Activated naive CD4-positive, alpha-beta T cell treated with Interleukin-2 at 50 U/mL for 16 hours (primary cell): ENCODE data around the gene AP2B1.
"Not testable (repeated sequence)": the region's sequence is repeated elsewhere in the genome, so short reads cannot be mapped to it uniquely, and the experiment has no call there.

Experiments used
- DNase-seq: peaks from one replicate; pipeline ENCODE4 v3.0.0-alpha.2; 2020

AP2B1 gene

GRCh38 chr17:35578197-35578928 is 8.8 kb upstream of the AP2B1 start, which contains the start of gene PEX12:
Gene PEX12, minus strand, starts transcription at chr17:35578571. Its CDS starts 550 bp downstream, at chr17:35578021.
- peak; percentile 88 for DNase-seq

DNA sequence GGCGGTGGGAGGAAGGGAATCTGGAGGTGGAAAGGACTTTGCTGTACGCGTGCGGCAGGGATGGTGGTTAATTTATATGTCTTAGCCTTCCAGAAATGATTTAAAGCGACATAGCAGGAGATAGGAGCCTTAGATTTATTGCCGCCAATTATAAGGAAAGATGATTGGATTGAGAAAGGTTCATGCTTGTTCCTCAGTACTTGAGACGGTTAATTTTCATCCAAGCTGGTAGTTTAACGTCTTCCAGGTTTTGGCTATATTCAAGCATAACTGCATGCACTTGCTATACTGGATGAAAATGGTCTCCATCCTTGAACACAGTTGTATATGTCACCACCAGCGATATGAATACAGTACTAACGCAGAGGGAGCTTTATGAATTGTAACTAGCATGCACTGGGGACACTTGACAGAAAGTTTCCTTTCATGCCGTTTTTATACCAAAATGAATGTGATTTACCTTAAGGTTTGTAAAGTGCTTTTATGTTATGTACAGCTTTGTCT is 8.1 kb upstream of the AP2B1 start:
- DNase-seq = no peak

DNA sequence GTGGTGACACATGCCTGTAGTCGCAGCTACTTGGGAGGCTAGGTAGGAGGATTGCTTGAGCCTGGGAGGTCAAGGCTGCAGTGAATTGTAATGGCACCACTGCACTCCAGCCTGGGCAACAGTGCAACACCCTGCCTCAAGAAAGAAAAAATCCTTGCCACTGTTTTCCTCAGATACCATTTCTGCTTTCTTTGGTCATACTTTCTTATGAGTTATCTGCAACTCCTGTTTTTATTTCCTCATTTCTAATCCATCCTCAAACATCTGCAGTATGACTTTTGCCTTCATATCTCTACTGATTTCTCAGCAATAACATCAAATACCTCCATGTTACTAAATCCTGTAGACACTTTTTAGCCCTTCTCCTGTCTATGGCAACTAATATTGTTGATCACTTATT is 3.1 kb upstream of the AP2B1 start:
- DNase-seq = no peak

DNA sequence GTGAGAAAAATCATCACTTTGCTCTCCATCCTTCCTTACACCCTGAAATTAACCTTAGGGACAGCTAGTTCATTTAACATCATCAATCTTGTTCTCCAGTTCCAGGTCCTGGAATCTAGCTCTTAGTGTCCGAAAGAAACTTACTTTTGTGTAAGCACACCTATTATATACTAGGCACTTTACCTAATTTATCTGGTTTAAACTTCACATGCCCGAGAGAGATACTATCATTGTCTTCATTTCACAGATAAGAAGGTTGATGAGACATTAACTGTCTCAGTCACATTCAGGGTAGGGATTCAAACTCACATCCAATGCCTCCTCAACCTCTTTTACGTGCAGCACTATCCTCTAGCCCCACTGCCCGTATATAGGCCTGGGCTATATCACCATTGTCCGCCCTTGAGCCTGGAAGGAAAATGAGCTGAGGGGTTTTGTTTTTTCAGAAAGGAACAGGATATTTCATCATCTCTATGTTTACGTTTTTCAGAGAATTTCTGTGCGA is 501 bp upstream of the AP2B1 start:
- no peak for DNase-seq

DNA sequence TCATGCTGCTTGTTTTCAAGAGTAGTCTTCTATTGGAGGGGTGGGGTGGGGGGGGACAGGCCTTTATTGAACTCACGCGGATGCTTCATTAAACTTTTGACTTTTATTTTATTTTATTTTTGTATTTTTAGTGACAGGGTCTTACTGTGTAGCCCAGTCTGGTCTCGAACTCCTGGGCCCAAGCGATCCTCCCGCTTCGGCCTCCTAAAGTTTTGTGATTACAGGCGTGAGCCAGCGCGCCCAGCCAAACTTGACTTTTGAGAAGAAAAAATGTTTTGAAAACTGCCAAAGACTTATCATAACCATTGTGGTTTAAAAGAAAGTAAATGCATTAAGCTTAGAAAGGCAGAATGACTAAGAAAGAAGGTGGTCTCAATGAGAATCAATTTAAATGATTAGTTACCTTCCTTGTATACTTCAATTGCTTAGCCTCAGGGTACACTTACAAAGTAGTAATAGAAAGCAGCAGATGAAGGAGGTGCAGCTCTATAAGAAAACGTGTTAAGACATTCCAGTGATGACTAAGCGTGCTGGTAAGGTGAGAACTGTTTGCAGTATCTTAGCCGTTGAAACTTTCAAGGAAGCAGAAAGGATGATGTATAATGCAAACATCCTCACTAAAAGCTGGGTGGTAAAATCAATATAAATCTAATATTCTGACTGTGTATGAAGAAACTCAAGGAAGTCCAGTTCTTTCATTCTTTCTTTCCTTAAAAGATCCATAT is 1.2 kb downstream of the AP2B1 start:
- peak; percentile 7 for DNase-seq

GRCh38 chr17:35596072-35596471 is 8.9 kb downstream of the AP2B1 start:
- DNase-seq = no peak

DNA sequence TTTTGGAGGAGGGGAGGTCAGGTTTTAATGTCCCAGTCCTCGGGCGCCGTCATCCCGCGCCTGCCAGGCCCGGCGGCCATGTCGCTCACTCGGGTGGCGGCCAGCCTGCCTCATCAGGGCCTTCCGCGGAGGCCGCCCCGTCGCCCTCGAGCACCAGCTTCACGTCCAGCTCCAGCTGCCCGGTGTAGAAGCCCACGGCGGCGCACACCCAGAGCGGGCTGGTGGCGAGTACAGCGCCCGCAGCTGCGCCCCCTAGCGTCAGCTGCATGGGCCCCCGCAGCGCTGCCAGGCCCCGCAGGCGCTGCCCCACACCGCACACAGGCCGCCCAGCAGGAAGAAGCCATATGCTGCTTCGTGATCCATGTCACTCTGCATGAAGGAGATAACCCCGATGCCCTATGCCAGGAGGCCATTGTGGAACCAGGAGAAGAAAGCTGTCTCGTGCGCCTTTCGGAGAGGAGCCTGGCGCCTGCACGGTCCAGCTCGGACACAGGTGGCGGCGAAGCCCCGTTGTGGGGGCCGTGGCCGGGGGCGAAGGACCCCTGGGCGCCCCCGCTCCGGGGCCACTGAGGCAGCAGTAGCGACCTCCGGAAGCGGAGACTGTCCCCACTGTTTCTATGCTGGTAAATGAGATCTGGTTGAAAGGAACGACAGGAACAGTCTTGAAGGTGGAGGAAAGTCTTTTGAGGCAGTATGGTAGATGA is 9.6 kb downstream of the AP2B1 start:
- no peak for DNase-seq

DNA sequence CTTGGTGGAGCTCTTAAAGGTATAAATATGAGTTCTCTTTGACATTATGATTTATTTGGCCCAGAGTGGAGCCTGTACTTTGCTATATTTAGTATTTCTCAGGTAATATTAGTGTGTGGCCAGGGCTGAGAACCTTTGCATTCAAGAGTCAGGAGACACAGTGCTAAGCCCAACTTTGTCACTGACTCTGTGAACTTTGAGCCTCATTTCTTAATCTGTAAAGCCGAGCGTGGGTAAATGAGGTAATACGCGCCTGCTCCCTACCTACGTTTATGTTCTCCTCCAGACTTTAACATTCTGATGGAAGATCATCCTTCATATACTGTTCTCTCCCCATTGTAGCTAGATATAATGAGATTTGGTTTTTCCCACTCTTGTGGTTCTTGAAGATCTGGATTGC is 10.5 kb downstream of the AP2B1 start:
- DNase-seq = no peak

- no peak for DNase-seq
These were observed 16.6 kb downstream of the AP2B1 start for GRCh38 chr17:35603674-35604073.

DNA sequence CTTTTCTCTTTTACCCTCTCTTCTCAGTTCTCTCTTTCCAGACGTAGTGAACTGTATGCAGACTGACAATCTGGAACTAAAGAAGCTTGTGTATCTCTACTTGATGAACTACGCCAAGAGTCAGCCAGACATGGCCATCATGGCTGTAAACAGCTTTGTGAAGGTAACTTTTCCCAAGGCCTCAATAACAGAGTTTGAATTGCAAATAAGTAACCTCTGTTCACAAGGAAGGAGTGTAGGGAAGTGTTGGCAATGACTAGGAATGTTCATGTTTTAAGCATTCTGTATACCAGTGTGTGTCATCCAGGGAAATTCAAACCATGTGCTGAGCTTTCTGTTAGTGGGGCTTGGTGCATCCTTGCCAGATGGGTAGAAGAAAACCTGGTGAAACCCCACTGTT is 18.6 kb downstream of the AP2B1 start:
- DNase-seq = no peak

GRCh38 chr17:35607239-35607847 is 20.2 kb downstream of the AP2B1 start:
- no peak for DNase-seq

GRCh38 chr17:35609831-35610230 is 22.7 kb downstream of the AP2B1 start:
- DNase-seq = no peak

- not testable (repeated sequence) for DNase-seq
These were observed 23.6 kb downstream of the AP2B1 start for GRCh38 chr17:35610746-35611145.

- DNase-seq = peak; percentile 24
These were observed 25.9 kb downstream of the AP2B1 start for GRCh38 chr17:35612924-35613521.

DNA sequence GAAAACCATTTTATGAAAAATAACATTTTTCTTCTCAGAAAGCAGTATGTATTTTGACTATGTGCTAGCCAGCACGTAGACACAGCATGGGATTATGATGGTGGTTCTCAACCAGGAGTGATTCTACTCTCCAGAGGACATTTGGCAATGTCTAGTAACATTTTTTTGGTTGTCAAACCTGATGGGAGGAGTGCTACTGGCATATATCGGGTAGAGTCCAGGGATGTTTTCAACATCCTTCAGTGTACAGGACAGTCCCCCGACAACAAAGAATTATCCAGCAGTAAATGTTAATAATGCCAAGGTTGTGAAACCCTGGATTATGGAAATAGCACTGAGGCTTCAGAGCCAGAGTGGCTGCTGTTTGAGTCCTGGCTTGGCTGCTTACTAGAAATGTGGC is 27.7 kb downstream of the AP2B1 start:
- no peak for DNase-seq

- DNase-seq = no peak
These were observed 29.4 kb downstream of the AP2B1 start for GRCh38 chr17:35616536-35616935.

- DNase-seq = no peak
These were observed 30.4 kb downstream of the AP2B1 start for GRCh38 chr17:35617505-35617904.

- no peak for DNase-seq
These were observed 31.5 kb downstream of the AP2B1 start for GRCh38 chr17:35618628-35619027.

- DNase-seq = no peak
These were observed 34.6 kb downstream of the AP2B1 start for GRCh38 chr17:35621768-35622167.

- no peak for DNase-seq
These were observed 40.3 kb downstream of the AP2B1 start for GRCh38 chr17:35627417-35627816.

DNA sequence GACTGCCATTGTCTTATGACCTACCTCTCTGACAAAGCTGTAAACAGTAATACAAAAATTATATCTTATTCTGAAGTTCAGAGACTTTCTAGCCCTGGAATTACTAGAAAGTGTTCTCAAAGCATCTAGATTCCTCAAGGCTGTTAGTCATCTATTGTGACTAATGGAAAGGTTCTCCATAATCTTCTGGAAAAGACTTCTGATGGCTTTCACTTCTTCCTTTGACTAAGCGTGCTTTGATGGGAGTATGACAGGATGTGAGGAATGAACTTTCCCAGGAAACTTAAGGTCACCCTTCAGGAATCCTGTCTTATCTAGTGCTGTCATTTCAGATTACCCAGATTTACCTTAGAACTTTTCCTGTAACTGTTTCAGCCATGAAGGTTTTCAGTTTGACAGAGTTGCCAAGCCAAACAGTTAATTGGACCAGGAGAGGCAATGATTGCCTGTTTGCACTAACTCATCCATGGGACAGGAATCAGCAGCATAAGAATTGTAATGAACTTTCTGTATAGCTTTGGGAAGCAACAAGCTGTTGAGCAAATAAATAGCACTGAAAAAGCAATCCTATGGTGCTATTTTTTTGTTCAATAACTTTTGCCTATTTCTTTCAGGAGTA is 43.5 kb downstream of the AP2B1 start:
- no peak for DNase-seq

DNA sequence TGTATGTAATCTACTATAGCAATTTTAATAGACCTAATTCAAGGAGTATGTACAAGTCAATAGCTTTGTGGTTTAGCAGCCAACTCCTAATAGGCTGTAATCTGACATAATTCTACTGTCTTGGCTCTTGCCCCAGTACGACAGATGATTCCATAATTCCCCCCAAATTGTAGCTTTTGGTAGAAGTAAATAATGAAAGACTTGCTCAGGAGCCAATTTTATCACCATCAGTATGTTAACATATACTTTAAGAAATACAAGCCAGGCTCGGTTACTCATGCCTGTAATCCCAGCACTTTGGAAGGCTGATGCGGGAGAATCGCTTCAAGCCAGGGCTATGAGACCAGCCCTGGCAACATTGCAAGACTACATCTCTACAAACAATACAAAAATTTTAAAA is 53.9 kb downstream of the AP2B1 start:
- DNase-seq = no peak
